Measurements from ENCODE around the gene FAM177B. TPM values are rescaled to one million over a fixed set of nuclear protein-coding genes. Genes with fewer than 3 reads are reported as not detected.

The FAM177B gene
- total RNA-seq, 3 donors from 2014 or later, result 4.1 to 11.6 (median 9.7) TPM

DNA sequence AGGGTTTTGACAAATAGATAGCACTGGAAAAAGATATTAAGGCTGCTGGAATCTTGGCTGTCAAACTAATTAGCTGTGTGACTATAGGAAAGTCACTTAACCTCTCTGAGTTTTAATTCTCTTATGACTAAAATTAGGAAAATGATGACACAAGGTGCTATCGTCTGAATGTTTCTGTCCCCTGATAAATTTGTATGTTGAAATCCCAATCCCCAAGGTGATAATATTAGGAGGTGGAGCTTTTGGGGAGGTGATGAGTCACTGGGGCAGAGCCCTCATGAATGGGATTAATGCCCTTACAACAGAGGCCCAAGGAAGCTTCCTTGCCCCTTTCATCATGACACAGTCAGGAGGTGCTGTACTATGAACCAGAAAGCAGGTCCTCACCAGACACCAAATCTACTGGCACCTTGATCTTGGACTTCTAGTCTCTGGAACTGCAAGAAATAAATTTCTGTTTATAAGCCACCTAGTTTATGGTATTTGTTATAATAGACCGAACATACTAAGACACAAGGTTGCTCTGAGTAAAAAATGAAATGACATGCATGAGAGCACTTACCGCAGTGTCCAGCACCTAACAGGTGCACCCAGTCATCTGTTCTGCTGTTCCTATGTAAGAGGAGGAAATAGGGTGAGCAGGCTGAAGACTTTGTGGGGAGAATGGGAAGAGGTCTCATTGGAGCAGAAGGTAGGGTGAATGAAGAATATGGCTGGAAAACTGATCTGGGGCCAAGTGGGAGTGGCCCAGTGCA, 51.6 kb downstream of the FAM177B start:
- ATAC-seq, result no peak
- H3K36me3 ChIP-seq (ENCODE audit: low read depth), result no peaks in the 10 kb centered on the region
- TF ChIP-seq, protein P1, sequence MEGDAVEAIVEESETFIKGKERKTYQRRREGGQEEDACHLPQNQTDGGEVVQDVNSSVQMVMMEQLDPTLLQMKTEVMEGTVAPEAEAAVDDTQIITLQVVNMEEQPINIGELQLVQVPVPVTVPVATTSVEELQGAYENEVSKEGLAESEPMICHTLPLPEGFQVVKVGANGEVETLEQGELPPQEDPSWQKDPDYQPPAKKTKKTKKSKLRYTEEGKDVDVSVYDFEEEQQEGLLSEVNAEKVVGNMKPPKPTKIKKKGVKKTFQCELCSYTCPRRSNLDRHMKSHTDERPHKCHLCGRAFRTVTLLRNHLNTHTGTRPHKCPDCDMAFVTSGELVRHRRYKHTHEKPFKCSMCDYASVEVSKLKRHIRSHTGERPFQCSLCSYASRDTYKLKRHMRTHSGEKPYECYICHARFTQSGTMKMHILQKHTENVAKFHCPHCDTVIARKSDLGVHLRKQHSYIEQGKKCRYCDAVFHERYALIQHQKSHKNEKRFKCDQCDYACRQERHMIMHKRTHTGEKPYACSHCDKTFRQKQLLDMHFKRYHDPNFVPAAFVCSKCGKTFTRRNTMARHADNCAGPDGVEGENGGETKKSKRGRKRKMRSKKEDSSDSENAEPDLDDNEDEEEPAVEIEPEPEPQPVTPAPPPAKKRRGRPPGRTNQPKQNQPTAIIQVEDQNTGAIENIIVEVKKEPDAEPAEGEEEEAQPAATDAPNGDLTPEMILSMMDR (IDR thresholded peaks at IDR 0.05), result no peak
- intact Hi-C loops (cut with DNase I, micrococcal nuclease), result no loop called here
- H3K4me3 ChIP-seq, result no peak overlapping the region
- no peaks in the 10 kb centered on the region for H3K4me1 ChIP-seq (ENCODE audit: low read depth)
- H3K9me3 ChIP-seq, result no peaks in the 10 kb centered on the region
- no peak for DNase-seq

DNA sequence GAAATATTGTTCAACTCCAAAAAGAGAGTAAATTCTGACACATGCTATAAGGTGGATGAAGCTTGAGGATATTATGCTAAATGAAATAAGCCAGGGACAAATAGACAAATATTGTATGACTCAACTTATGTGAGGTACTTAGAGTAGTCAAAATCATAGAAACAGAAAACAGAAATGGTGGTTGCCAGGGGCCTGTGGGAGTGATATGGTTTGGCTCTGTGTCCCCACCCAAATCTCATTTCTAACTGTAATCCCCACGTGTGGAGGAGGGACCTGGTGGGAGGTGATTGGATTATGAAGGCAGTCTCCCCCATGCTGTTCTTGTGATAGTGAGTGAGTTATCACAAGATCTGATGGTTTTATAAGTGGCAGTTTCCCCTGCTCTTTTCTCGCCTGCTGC, 53.1 kb downstream of the FAM177B start:
- intact Hi-C loops (cut with DNase I, micrococcal nuclease), result loop anchor here (5.0 to 10.0 kb wide), 3 partner anchors 292 to 335 kb away; no protein-coding TSS in a partner anchor
- Histone ChIP-seq H3K4me3 (no peak overlapping the region), H3K9me3 (no peaks in the 10 kb centered on the region), H3K36me3 (ENCODE audit: low read depth) (no peaks in the 10 kb centered on the region), H3K4me1 (ENCODE audit: low read depth) (no peaks in the 10 kb centered on the region)
- DNase-seq (no peak), ATAC-seq (no peak)
- TF ChIP-seq, protein P1 (IDR thresholded peaks at IDR 0.05), result no peak

DNA sequence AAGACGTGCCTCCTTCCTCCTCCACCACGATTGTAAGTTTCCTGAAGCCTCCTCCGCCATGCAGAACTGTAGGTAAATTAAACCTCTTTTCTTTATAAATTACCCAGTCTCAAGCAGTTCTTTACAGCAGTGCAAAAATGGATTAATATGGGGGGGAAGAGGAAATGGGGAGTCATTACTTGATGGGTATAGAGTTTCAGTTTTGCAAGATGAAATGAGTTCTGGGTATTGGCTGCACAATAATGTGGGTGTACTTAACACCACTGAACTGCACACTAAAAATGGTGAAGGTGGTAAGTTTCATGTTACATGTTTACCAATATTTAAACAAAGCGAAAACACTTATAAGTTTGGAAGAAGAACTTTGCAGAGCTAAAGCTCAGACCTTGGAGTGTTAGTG, 53.5 kb downstream of the FAM177B start:
- no peak overlapping the region for H3K4me3 ChIP-seq
- intact Hi-C loops (cut with DNase I, micrococcal nuclease), result loop anchor here (5.0 to 10.0 kb wide), 3 partner anchors 292 to 334 kb away; no protein-coding TSS in a partner anchor
- TF ChIP-seq, protein P1 (IDR thresholded peaks at IDR 0.05), result no peak
- no peaks in the 10 kb centered on the region for H3K4me1 ChIP-seq (ENCODE audit: low read depth)
- ATAC-seq (no peak), DNase-seq (no peak)
- H3K36me3 ChIP-seq (ENCODE audit: low read depth), result no peaks in the 10 kb centered on the region
- no peaks in the 10 kb centered on the region for H3K9me3 ChIP-seq

DNA sequence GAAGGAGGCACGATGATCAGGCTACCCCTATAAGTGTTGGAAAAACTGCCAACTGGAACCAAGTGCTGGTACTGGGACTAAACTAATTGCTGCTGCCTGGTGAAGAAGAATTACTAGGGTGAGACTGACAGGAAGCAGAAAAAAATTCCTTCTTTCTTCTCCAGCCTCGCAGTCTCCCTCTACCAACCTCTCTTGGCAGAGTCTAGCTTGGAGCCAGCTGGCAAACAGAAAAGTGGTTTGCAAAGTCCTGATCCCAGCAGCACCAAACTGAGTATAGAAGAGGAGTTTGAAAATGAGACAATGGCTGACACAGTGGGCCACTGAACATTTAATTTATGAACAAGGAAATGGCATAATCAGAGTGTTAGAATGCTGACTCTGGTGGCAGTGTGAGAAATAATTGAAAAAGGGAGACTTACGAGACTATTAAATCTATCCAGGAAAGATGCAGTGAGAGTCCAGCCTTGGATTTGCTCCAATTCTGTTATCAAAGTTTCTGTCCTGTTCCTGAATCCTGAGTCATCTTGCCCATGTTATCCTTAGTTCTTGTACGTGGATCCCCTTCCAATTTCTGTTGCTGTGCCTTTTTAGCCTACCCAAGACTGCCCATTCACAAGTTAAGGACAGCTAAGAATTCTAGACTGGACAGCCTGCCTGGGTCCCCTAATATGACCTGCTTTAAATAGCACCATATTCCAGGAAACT, 54.2 kb downstream of the FAM177B start:
- Histone ChIP-seq H3K4me3 (no peak overlapping the region), H3K4me1 (ENCODE audit: low read depth) (no peaks in the 10 kb centered on the region), H3K36me3 (ENCODE audit: low read depth) (no peaks in the 10 kb centered on the region), H3K9me3 (no peaks in the 10 kb centered on the region)
- intact Hi-C loops (cut with DNase I, micrococcal nuclease), result loop anchor here (5.0 to 10.0 kb wide), 3 partner anchors 291 to 334 kb away; no protein-coding TSS in a partner anchor
- ATAC-seq (no peak), DNase-seq (no peak)
- TF ChIP-seq, protein P1 (IDR thresholded peaks at IDR 0.05), result no peak

DNA sequence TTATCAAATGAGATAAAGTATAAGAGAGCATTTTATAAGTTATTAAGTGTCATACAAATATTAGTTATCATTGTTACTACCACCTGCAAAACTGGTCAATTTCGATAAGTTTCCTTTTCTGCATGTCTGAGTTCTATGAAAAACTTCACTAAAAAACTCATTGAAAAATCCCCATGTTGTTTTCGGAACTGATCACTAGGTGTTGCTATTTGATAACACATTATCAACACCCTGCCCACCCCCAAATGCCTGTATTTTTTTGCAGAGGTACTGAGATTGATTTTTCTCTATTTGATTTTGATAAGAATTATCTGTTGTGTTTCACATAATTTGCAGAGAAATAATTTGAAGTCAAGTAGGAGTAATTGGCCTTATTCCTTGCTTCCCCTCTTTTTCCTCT, 55.7 kb downstream of the FAM177B start:
- intact Hi-C loops (cut with DNase I, micrococcal nuclease), result loop anchor here (5.0 to 10.0 kb wide), 3 partner anchors 290 to 332 kb away; no protein-coding TSS in a partner anchor
- ATAC-seq (no peak), DNase-seq (no peak)
- no peak overlapping the region for H3K4me3 ChIP-seq
- TF ChIP-seq, protein P1 (IDR thresholded peaks at IDR 0.05), result no peak
- no peaks in the 10 kb centered on the region for H3K4me1 ChIP-seq (ENCODE audit: low read depth)
- no peaks in the 10 kb centered on the region for H3K9me3 ChIP-seq
- H3K36me3 ChIP-seq (ENCODE audit: low read depth), result no peaks in the 10 kb centered on the region
